HAP-1 (cell line): ENCODE measurements around the gene PER2.

Experiments
- DNase-seq, 2 experiments: peaks; one replicate each; pipeline ENCODE4 v3.0.0-alpha.2; 2016 to 2020; ENCODE audit warnings: low spot score in 2 of 2
- H3K27me3 ChIP-seq: fragments of 250-450 bp; sonication (Bioruptor Pico); 2 replicates; pipeline ENCODE4 v1.5.1; 2020; ENCODE audit warnings: low read depth, mild to moderate bottlenecking, moderate library complexity
- H3K36me3 ChIP-seq: fragments of 250-450 bp; sonication (Bioruptor Pico); replicated peaks from 2 replicates; pipeline ENCODE4 v1.5.1; 2020; ENCODE audit warnings: mild to moderate bottlenecking
- H3K4me1 ChIP-seq: fragments of 250-450 bp; sonication (Bioruptor Pico); 2 replicates; pipeline ENCODE4 v1.5.1; 2020; ENCODE audit warnings: mild to moderate bottlenecking
- H3K4me3 ChIP-seq: fragments of 250-450 bp; sonication (Bioruptor Pico); 2 replicates; pipeline ENCODE4 v1.5.1; 2020; ENCODE audit warnings: mild to moderate bottlenecking, moderate library complexity
- H3K9me3 ChIP-seq: fragments of 250-450 bp; sonication (Bioruptor Pico); 2 replicates; pipeline ENCODE4 v1.5.1; 2020; ENCODE audit warnings: mild to moderate bottlenecking, moderate library complexity
- in situ Hi-C: fragments of 300-500 bp; cut with MboI; formaldehyde crosslinking; loops from 3 replicates; pipeline ENCODE4 v1.14.3; 2020; ENCODE audit warnings: low sequenced_read_pairs, inconsistent platforms, mixed read lengths

PER2 gene

GRCh38 chr2:238286987-238287736, 1.2 kb downstream of the PER2 start:
- peak overlapping the region; percentile 77 for H3K4me3 ChIP-seq
- in situ Hi-C loops = no loop called here
- no peaks in the 10 kb centered on the region for H3K36me3 ChIP-seq
- H3K4me1 ChIP-seq = peaks cover 44% of the 10 kb centered on the region
- no peak for DNase-seq
- H3K27me3 ChIP-seq = no peaks in the 10 kb centered on the region
- no peaks in the 10 kb centered on the region for H3K9me3 ChIP-seq

GRCh38 chr2:238286551-238286950, 1.9 kb downstream of the PER2 start:
- in situ Hi-C loops = no loop called here
- no peaks in the 10 kb centered on the region for H3K27me3 ChIP-seq
- no peak overlapping the region for H3K4me3 ChIP-seq
- no peaks in the 10 kb centered on the region for H3K36me3 ChIP-seq
- no peaks in the 10 kb centered on the region for H3K9me3 ChIP-seq
- H3K4me1 ChIP-seq = peaks cover 44% of the 10 kb centered on the region
- no peak for DNase-seq

- DNase-seq = no peak
- in situ Hi-C loops = no loop called here
- H3K27me3 ChIP-seq = no peaks in the 10 kb centered on the region
These were observed 2.3 kb downstream of the PER2 start for GRCh38 chr2:238286095-238286494.

GRCh38 chr2:238285653-238286082, 2.7 kb downstream of the PER2 start:
- DNase-seq = peak; percentile 83 to 88
- Histone ChIP-seq H3K4me3 (no peak overlapping the region), H3K9me3 (no peaks in the 10 kb centered on the region), H3K36me3 (no peaks in the 10 kb centered on the region), H3K27me3 (no peaks in the 10 kb centered on the region), H3K4me1 (peaks cover 42% of the 10 kb centered on the region)
- in situ Hi-C loops = no loop called here

More at GRCh38 chr2:238286095-238286494, 2.3 kb downstream of the PER2 start:
- Histone ChIP-seq H3K36me3 (no peaks in the 10 kb centered on the region), H3K4me3 (no peak overlapping the region), H3K4me1 (peaks cover 44% of the 10 kb centered on the region), H3K9me3 (no peaks in the 10 kb centered on the region)

- no peak for DNase-seq
- in situ Hi-C loops = no loop called here
- H3K4me1 ChIP-seq = peaks cover 35% of the 10 kb centered on the region
- no peaks in the 10 kb centered on the region for H3K27me3 ChIP-seq
- H3K4me3 ChIP-seq = no peak overlapping the region
- H3K36me3 ChIP-seq = no peaks in the 10 kb centered on the region
- H3K9me3 ChIP-seq = no peaks in the 10 kb centered on the region
These were observed 3.5 kb downstream of the PER2 start for GRCh38 chr2:238284802-238285515.

- no peak overlapping the region for H3K4me3 ChIP-seq
- no peak for DNase-seq
- in situ Hi-C loops = no loop called here
These were observed 5.3 kb downstream of the PER2 start for GRCh38 chr2:238282861-238283738.

GRCh38 chr2:238281826-238282480, 6.5 kb downstream of the PER2 start:
- Histone ChIP-seq H3K9me3 (no peaks in the 10 kb centered on the region), H3K27me3 (no peaks in the 10 kb centered on the region), H3K36me3 (no peaks in the 10 kb centered on the region), H3K4me1 (peaks cover 16% of the 10 kb centered on the region), H3K4me3 (no peak overlapping the region)
- no peak for DNase-seq
- in situ Hi-C loops = no loop called here

More at GRCh38 chr2:238282861-238283738, 5.3 kb downstream of the PER2 start:
- peaks cover 26% of the 10 kb centered on the region for H3K4me1 ChIP-seq
- no peaks in the 10 kb centered on the region for H3K36me3 ChIP-seq
- no peaks in the 10 kb centered on the region for H3K9me3 ChIP-seq
- H3K27me3 ChIP-seq = no peaks in the 10 kb centered on the region

- Histone ChIP-seq H3K4me1 (peaks cover 1% of the 10 kb centered on the region; the same call in 1 of the 2 replicates), H3K9me3 (no peaks in the 10 kb centered on the region), H3K27me3 (no peaks in the 10 kb centered on the region), H3K36me3 (no peaks in the 10 kb centered on the region; the same call in 1 of the 2 replicates), H3K4me3 (no peak overlapping the region)
- DNase-seq = no peak
- in situ Hi-C loops = no loop called here
These were observed 8.2 kb downstream of the PER2 start for GRCh38 chr2:238280083-238280825.

GRCh38 chr2:238279324-238279682, 9.1 kb downstream of the PER2 start:
- no peaks in the 10 kb centered on the region for H3K9me3 ChIP-seq
- no peak for DNase-seq
- H3K36me3 ChIP-seq = peaks cover 6% of the 10 kb centered on the region
- H3K4me1 ChIP-seq = no peaks in the 10 kb centered on the region
- no peaks in the 10 kb centered on the region for H3K27me3 ChIP-seq
- in situ Hi-C loops = no loop called here
- H3K4me3 ChIP-seq = no peak overlapping the region

- Histone ChIP-seq H3K4me3 (no peak overlapping the region), H3K4me1 (no peaks in the 10 kb centered on the region), H3K36me3 (peaks cover 8% of the 10 kb centered on the region), H3K27me3 (no peaks in the 10 kb centered on the region), H3K9me3 (no peaks in the 10 kb centered on the region)
- no peak for DNase-seq
- in situ Hi-C loops = no loop called here
These were observed 9.6 kb downstream of the PER2 start for GRCh38 chr2:238278626-238279323.

GRCh38 chr2:238277695-238278094, 10.7 kb downstream of the PER2 start:
- H3K36me3 ChIP-seq = peaks cover 8% of the 10 kb centered on the region
- in situ Hi-C loops = no loop called here
- no peak overlapping the region for H3K4me3 ChIP-seq
- no peaks in the 10 kb centered on the region for H3K9me3 ChIP-seq
- H3K4me1 ChIP-seq = no peaks in the 10 kb centered on the region
- peak in 1 of 2 experiments; percentile 31 for DNase-seq
- no peaks in the 10 kb centered on the region for H3K27me3 ChIP-seq

- Histone ChIP-seq H3K27me3 (no peaks in the 10 kb centered on the region), H3K4me3 (no peak overlapping the region), H3K9me3 (no peaks in the 10 kb centered on the region), H3K4me1 (no peaks in the 10 kb centered on the region), H3K36me3 (peaks cover 11% of the 10 kb centered on the region)
- in situ Hi-C loops = no loop called here
- DNase-seq = no peak
These were observed 14.1 kb downstream of the PER2 start for GRCh38 chr2:238274152-238274865.
